Superior temporal gyrus (tissue), 1 donor: ENCODE measurements around the gene ZNF385A.
"Not testable (repeated sequence)": the region's sequence is repeated elsewhere in the genome, so short reads cannot be mapped to it uniquely, and the experiment has no call there.

Experiments used
- DNase-seq: peaks from one replicate; pipeline ENCODE4 v3.0.0-alpha.2; 2016; ENCODE audit errors: extremely low spot score

ZNF385A gene

GRCh38 chr12:54357506-54358190 lies 26.9 kb downstream of the ZNF385A start:
- no peak for DNase-seq

- no peak for DNase-seq
Observed at GRCh38 chr12:54356951-54357356, 27.6 kb downstream of the ZNF385A start.

GRCh38 chr12:54356228-54356627 lies 28.3 kb downstream of the ZNF385A start:
- no peak for DNase-seq

- no peak for DNase-seq
Observed at GRCh38 chr12:54355104-54355815, 29.3 kb downstream of the ZNF385A start.

- not testable (repeated sequence) for DNase-seq
Observed at GRCh38 chr12:54354271-54354670, 30.3 kb downstream of the ZNF385A start.

- peak; percentile 62 for DNase-seq
Observed at GRCh38 chr12:54352891-54353874, 31.4 kb downstream of the ZNF385A start.

- DNase-seq, result peak; percentile 69
Observed at GRCh38 chr12:54352022-54352531, 32.5 kb downstream of the ZNF385A start.

GRCh38 chr12:54351341-54351740 lies 33.2 kb downstream of the ZNF385A start:
- no peak for DNase-seq

GRCh38 chr12:54350743-54351142 lies 33.8 kb downstream of the ZNF385A start:
- no peak for DNase-seq

GRCh38 chr12:54349679-54350078 lies 34.9 kb downstream of the ZNF385A start:
- DNase-seq, result no peak

- DNase-seq, result no peak
Observed at GRCh38 chr12:54349036-54349435, 35.5 kb downstream of the ZNF385A start.

GRCh38 chr12:54341378-54342300 lies 42.9 kb downstream of the ZNF385A start:
- DNase-seq, result no peak

- no peak for DNase-seq
Observed at GRCh38 chr12:54340846-54341245, 43.7 kb downstream of the ZNF385A start.

GRCh38 chr12:54338698-54339296 lies 45.7 kb downstream of the ZNF385A start:
- no peak for DNase-seq

GRCh38 chr12:54337854-54338650 lies 46.5 kb downstream of the ZNF385A start:
- DNase-seq, result peak; percentile 35

GRCh38 chr12:54337280-54337842 lies 47.2 kb downstream of the ZNF385A start:
- DNase-seq, result peak; percentile 50

- no peak for DNase-seq
Observed at GRCh38 chr12:54333420-54334034, 51.0 kb downstream of the ZNF385A start.

- DNase-seq, result no peak
Observed at GRCh38 chr12:54331461-54331860, 53.1 kb downstream of the ZNF385A start.

- no peak for DNase-seq
Observed at GRCh38 chr12:54330442-54330841, 54.1 kb downstream of the ZNF385A start.
